ENCODE data around the gene SEMA3D. TPM values are rescaled to one million over a fixed set of nuclear protein-coding genes. Genes with fewer than 3 reads are reported as not detected.

The SEMA3D gene
- total RNA-seq, 1 donor, result 3.0 TPM

DNA sequence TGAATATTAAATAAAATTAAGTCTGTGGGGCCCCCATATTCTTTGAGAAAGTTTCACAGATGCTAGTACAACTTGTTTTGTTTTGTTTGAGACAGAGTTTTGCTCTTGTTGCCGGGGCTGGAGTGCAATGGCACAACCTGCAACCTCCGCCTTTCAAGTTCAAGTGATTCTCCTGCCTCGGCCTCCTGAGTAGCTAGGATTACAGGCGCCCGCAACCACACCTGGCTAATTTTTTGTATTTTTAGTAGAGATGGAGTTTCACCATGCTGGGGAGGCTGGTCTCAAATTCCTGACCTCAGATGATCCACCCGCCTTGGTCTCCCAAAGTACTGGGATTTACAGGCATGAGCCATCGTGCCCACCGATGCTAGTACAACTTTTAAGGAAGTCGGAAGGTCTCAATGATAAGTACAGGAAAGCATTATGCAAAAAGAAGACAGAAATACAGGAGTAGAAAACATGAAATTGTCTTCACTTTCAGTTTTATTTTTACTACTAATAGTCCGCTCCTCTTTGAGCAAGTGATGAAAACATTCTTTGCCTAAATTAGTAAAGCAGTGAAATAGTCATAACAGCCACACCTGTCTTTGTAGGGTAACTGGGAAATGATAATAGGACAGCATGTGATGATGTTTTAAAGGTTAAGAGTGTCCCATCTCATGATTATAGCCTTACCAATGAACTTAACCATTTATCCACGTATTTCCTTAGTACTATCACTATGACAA, 147.5 kb downstream of the SEMA3D start:
- no peak for DNase-seq (ENCODE audit: low read depth)
- H3K4me3 ChIP-seq (ENCODE audit: low read depth, low read length), result no peak overlapping the region
- TF ChIP-seq, protein P1, sequence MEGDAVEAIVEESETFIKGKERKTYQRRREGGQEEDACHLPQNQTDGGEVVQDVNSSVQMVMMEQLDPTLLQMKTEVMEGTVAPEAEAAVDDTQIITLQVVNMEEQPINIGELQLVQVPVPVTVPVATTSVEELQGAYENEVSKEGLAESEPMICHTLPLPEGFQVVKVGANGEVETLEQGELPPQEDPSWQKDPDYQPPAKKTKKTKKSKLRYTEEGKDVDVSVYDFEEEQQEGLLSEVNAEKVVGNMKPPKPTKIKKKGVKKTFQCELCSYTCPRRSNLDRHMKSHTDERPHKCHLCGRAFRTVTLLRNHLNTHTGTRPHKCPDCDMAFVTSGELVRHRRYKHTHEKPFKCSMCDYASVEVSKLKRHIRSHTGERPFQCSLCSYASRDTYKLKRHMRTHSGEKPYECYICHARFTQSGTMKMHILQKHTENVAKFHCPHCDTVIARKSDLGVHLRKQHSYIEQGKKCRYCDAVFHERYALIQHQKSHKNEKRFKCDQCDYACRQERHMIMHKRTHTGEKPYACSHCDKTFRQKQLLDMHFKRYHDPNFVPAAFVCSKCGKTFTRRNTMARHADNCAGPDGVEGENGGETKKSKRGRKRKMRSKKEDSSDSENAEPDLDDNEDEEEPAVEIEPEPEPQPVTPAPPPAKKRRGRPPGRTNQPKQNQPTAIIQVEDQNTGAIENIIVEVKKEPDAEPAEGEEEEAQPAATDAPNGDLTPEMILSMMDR (IDR thresholded peaks at IDR 0.05; ENCODE audit: insufficient read depth, low read depth, low read length), result no peak

DNA sequence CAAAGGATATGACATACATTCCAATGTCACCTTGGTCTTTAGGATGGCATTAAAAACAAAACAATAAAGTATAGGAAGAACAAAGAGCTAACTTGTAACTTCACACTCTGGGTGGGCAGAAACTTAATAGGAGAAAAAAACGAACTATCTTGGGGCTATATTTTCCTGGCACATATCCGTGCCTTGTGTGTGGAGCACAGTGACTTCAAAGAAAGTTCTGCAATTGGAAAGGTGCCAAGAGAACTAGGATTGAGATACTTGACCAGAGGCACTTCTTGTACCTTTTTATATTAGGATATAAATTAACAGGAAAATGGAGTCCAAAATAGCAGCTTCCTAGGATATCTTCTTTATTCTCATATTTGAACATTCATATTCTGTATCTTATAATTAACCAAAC, 148.4 kb downstream of the SEMA3D start:
- TF ChIP-seq, protein P1 (IDR thresholded peaks at IDR 0.05; ENCODE audit: insufficient read depth, low read depth, low read length), result no peak
- no peak overlapping the region for H3K4me3 ChIP-seq (ENCODE audit: low read depth, low read length)
- DNase-seq (ENCODE audit: low read depth), result no peak

DNA sequence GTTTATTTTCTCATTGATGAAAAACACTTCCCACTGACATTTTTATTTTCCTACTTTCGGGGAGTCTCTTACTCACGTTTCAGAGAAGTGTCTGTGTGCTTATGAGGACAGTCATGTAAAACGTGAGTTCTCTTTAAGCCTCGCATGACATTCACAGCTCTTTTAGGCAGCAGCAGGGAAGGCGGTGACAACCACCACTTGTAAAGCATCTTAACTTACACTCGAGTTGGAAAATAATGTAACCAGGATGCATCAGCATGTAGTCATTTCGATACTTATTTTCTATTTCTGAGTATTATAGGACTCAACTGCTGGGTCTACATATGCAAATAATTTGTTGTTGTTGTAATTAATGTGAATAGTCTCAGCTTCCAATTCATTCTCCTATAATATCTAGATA, 153.6 kb downstream of the SEMA3D start:
- no peak overlapping the region for H3K4me3 ChIP-seq (ENCODE audit: low read depth, low read length)
- DNase-seq (ENCODE audit: low read depth), result no peak
- TF ChIP-seq, protein P1 (IDR thresholded peaks at IDR 0.05; ENCODE audit: insufficient read depth, low read depth, low read length), result no peak

DNA sequence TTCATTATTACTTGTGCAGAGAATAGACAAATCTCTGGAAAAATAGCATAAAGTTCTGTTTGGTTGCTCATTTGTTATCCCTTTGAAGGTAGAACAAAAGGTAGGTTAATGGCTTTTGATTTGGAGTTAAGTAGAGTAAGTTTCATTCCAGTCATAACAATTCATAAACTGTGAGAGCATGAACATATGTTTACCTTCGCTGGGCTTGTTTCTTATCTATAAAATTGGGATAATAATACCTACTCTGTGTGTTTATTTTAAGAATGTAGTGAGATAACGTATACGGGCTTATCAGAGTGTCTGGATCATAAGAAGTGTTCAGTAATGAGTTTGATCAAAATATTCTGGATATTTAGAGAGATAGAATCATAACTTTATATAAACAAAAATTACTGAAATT, 155.4 kb downstream of the SEMA3D start:
- TF ChIP-seq, protein P1 (IDR thresholded peaks at IDR 0.05; ENCODE audit: insufficient read depth, low read depth, low read length), result no peak
- DNase-seq (ENCODE audit: low read depth), result no peak
- H3K4me3 ChIP-seq (ENCODE audit: low read depth, low read length), result no peak overlapping the region

DNA sequence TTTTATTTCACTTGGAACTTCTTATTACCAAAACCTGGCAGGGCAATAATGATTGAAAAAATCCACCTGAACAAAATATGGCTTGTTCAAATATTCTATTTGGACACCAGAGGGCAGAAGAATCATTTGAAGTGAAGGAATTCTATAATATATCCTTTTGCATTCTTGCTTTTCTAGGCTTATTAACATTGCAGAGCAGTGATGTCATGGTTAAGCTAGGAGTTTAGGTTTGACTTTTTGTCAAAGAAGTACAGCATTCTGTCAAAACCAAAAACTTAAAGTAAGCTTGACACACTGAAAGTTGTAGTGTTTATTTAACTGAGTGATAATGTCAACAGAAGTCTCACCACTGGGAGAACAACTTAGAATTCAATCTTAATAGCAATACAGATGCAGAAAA, 156.0 kb downstream of the SEMA3D start:
- DNase-seq (ENCODE audit: low read depth), result peak; percentile 54
- TF ChIP-seq, protein P1 (IDR thresholded peaks at IDR 0.05; ENCODE audit: insufficient read depth, low read depth, low read length), result peak; percentile 46
- no peak overlapping the region for H3K4me3 ChIP-seq (ENCODE audit: low read depth, low read length)

DNA sequence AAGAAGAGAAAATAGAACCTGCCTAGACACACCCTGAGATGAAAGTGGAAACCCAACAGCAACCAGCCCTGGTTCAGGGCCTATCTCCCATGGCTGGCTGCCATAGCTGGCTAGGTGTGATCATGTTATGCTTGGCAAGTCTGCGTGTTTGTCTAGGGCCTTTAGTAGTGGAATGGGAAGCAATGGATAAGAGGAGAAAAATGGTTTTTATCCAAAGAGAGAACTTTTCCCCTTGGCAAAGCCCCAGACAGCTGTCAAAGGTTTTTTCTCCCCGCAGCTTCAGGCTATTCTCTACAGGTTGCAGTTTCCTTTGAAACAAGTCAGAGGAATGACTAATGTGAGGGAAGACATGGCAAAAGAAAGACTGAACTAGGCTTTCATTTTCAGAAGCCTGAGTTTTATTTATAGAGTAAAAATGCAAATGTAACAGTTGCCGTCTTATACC, 161.5 kb downstream of the SEMA3D start:
- TF ChIP-seq, protein P1 (IDR thresholded peaks at IDR 0.05; ENCODE audit: insufficient read depth, low read depth, low read length), result no peak
- H3K4me3 ChIP-seq (ENCODE audit: low read depth, low read length), result no peak overlapping the region
- DNase-seq (ENCODE audit: low read depth), result no peak

DNA sequence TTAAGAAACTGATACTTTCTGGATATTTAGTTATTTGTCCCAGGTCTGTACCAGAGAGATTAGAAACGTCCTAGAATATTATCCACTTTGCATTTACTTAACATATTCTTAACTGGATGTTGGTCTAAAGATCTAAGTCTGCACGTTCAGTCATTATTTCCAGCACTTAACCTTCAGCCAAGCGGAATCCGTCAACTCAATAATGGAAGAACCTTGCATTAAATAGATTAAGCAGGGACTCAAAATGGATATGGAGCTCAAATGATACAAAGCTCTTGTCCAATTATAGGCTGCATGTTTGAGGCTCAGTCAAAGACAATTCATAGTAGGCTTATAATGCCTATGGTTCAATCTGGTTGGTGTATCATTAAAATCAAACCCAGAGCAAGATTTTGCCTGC, 162.9 kb downstream of the SEMA3D start:
- H3K4me3 ChIP-seq (ENCODE audit: low read depth, low read length), result no peak overlapping the region
- no peak for DNase-seq (ENCODE audit: low read depth)
- TF ChIP-seq, protein P1 (IDR thresholded peaks at IDR 0.05; ENCODE audit: insufficient read depth, low read depth, low read length), result no peak
